Activated CD4-positive, alpha-beta T cell treated with anti-CD3 and anti-CD28 coated beads, Interleukin-2, amount 50 U/mL, for 48 hours (primary cell): ENCODE measurements around the gene AHCYL2.
A peak's percentile ranks its signal among the peaks of the same experiment; 100 is the strongest.

Source experiments
- DNase-seq, 2 experiments: peaks; one replicate each; pipeline ENCODE4 v3.0.0-alpha.2; 2020

The AHCYL2 gene

DNA sequence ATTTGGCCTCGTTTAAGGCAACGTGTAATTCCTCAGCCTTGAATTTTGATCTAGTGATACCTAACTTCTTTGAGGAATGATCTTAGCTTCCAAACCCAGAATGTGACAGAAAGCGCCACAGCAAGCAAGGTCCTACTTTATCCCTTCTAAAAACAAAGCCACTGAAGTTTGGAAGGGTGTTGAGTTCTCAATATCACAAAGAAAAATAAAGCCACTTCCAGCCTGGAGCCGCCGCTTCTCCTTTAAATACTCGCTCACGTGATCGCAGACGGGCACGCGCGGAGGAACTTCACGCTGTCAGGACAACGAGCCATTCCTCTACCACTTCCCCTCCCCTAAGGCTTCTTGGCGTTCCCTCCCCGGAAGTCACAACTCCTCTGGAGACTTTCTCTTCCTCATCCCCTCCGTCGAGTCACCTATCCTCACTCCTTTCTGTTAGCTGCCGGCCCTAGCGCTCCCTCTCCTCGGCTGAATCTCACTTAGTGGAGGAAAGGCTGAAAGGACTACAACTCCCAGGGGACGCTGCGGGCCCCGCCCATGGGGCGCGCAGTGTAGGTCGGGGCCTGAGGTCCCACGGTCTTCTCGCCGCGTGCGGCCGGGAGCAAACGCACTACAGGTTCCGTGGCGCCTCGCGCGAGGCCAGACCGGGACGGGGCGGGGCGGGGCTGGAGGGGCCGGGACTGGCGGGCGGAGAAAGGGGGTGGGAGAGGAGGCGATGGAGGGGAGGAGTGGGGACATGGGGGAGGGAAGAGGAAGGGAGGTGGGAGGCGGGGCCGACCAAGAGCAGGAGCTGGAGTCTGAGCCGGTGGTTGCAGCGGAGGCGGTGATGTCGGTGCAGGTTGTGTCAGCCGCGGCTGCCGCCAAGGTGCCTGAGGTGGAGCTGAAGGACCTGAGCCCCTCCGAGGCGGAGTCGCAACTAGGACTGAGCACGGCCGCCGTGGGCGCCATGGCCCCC is at the start of gene AHCYL2:
Gene AHCYL2 (plus strand): TSS at position 780 of the 955 bp plus-strand sequence.
- DNase-seq = peak; percentile 97

DNA sequence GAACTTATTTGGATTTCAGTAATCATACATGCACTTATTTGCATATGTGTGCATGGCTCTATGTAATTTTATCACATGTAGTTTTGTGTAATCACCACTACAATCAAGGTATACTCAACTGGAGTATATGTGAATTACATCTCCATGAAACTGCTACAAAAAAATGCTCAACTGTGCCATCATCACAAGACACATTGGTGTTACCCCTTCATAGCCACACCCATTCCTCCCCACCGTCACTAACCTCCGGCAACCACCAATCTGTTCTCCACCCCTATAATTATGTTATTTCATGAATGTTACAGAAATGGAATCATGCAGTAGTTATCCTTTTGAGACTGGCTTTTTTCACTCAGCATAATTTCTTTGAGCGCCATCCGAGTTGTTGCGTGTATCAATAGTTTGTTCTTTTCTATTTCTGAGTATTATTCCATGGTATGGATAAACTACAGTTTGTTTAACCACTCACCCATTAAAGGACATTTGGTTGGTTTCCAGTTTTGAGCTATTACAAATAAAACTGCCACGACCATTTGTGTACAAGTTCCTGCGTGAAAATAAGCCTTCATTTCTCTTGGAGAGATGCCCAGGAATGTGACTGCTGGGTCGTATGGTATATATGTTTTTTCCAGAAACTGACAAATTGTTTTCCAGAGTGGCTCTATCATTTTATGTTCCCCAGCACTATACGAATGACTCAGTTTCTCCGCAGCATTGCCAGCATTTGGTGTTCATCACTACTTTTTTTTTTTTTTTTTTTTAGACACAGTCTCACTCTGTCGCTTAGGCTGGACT is 47.7 kb upstream of the AHCYL2 start:
- DNase-seq = no peak

- no peak for DNase-seq
These were observed 39.7 kb upstream of the AHCYL2 start for GRCh38 chr7:129184981-129185670.

GRCh38 chr7:129186749-129187260 is 38.0 kb upstream of the AHCYL2 start:
- no peak for DNase-seq

GRCh38 chr7:129187681-129188371 is 37.0 kb upstream of the AHCYL2 start:
- no peak for DNase-seq

- no peak for DNase-seq
These were observed 36.4 kb upstream of the AHCYL2 start, which contains the start of gene SMO for GRCh38 chr7:129188372-129188891. Gene SMO, plus strand, starts transcription at chr7:129188633. Its CDS starts 519 bp downstream, at chr7:129189152.

DNA sequence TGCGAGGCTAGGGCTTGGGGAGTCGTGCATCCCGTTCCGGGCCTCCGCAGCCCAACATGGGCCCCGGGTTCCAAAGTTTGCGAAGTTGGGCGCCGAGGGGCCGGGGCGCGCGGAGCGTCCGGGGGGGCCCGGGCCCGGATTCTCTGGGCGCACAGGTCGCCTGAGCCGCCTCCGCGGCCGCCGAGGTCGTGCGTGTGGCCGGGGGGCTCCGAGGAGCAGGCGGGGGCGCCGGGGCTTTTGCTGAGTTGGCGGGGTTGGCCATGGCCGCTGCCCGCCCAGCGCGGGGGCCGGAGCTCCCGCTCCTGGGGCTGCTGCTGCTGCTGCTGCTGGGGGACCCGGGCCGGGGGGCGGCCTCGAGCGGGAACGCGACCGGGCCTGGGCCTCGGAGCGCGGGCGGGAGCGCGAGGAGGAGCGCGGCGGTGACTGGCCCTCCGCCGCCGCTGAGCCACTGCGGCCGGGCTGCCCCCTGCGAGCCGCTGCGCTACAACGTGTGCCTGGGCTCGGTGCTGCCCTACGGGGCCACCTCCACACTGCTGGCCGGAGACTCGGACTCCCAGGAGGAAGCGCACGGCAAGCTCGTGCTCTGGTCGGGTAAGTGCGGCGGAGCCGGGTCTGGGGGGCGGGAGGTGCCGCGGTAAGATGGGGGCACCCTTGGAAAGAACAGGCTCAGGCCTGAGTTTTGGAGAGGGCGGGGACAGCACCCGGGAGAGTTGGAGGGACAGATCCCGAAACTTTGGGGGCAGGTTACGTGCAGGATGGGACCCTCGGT is 35.8 kb upstream of the AHCYL2 start:
- no peak for DNase-seq

- DNase-seq = no peak
These were observed 35.0 kb upstream of the AHCYL2 start for GRCh38 chr7:129189661-129190310.

DNA sequence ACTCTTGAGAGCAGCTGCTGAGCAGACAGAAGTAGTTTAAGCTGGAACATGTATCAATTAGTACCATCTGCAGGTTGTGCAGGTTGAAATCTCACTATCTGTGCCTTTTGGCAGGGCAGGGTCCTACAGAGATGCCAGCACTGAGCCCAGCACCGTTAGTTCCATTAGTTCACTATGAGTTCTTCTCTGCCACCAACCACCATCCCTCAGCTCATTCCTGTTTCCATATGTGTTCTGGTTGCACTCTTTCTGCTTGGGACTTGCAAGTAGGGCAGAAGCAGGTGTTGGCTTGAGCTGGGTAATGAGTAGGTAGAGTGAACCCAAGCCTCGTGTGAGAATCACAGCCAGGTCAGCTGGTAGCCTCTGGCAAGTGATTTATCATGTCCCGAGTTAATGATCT is 33.6 kb upstream of the AHCYL2 start:
- DNase-seq = no peak

DNA sequence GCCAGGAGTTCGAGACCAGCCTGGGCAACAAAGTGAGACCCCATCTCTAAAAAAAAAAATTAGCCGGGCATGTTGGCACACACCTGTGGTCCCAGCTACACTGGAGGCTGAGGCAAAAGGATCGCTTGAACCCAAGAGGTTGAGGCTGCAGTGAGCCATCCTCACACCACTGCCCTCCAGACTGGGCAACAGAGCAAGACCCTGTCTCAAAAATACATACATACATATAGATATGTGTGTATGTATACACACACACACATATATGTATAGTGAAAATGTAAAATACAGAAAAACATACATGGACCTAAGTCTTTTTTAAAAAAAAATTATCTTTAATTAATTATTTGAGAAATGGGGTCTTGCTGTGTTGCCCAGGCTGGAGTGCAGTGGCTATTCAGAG is 30.9 kb upstream of the AHCYL2 start:
- no peak for DNase-seq

DNA sequence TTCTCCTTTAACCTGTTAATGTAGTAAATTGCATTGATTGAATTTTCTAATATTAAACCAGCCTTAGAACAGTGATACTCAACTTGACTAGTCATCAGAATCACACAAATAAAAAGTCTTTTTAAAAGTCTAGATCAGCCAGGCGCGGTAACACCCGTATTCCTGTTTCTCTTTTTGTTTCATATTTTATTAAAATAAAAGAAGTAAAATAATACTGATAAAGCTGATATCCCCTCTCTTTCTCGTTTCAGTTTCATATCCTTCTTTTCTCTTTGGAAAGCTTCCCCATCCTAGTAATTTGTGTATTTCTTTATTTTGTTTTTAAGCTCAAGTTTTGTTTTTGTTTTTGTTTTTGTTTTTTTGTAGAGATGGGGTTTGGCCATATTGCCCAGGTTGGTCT is 27.1 kb upstream of the AHCYL2 start:
- DNase-seq = no peak

DNA sequence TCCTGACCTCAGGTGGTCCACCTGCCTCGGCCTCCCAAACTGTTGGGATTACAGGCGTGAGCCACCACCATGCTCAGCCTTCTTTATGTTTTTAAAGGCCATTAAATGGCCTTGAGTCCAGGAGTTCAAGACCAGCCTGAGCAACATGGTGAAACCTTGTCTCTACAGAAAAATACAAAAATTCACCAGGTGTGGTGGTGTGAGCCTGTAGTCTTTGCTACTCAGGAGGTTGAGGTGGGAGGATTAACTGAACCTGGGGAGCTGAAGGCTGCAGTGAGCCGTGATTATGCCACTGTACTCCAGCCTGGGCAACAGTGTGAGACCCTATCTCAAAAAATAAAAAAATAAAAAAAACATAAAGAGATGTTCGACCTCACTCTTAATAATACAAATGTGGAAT is 25.4 kb upstream of the AHCYL2 start:
- DNase-seq = no peak

GRCh38 chr7:129202058-129202777 is 22.6 kb upstream of the AHCYL2 start:
- no peak for DNase-seq

- no peak for DNase-seq
These were observed 21.6 kb upstream of the AHCYL2 start for GRCh38 chr7:129203050-129203741.

GRCh38 chr7:129205126-129205818 is 19.6 kb upstream of the AHCYL2 start:
- no peak for DNase-seq

DNA sequence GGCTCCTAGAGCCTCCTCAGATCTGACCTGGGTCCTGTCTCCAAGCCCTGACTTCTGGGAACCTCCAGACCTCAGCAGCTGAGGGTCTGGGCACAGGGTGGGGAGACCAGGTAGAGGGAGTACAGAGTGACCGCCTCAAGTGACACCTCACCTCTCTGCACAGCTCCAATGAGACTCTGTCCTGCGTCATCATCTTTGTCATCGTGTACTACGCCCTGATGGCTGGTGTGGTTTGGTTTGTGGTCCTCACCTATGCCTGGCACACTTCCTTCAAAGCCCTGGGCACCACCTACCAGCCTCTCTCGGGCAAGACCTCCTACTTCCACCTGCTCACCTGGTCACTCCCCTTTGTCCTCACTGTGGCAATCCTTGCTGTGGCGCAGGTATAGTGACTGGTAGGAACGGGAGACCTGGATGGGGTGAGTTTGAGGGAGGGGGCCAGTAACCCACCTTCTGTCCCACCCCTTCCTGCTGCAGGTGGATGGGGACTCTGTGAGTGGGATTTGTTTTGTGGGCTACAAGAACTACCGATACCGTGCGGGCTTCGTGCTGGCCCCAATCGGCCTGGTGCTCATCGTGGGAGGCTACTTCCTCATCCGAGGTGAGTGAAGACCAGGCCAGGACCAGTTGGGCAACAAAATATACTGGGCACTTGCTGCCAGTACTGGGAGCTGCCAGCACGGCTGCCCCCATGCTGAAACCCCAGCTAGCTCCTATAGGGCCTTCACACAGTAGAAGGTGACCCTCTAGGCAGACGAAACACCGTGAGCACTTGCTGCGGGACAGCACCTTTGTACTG is 18.6 kb upstream of the AHCYL2 start:
- DNase-seq = no peak

GRCh38 chr7:129208667-129209066 is 16.2 kb upstream of the AHCYL2 start:
- DNase-seq = no peak
